SK-N-SH treated with all-trans-retinoic acid at 6 μM for 48 hours (cell line): Measurements from ENCODE around the gene TMEM150B.
"Not testable (repeated sequence)": the region's sequence is repeated elsewhere in the genome, so short reads cannot be mapped to it uniquely, and the experiment has no call there.

Experiments used
- BACH2 ChIP-seq: fragments of 250-450 bp; sonication (Bioruptor Pico); IDR thresholded peaks from 2 replicates; pipeline ENCODE4 v1.9.0; 2021; ENCODE audit warnings: mild to moderate bottlenecking, borderline replicate concordance
- ESRRG ChIP-seq: fragments of 250-450 bp; sonication (Bioruptor Pico); IDR thresholded peaks from 2 replicates; pipeline ENCODE4 v1.6.1; 2021; ENCODE audit warnings: mild to moderate bottlenecking
- PATZ1 ChIP-seq: fragments of 250-450 bp; sonication (Bioruptor Pico); IDR thresholded peaks from 2 replicates; pipeline ENCODE4 v1.8.0; 2020; ENCODE audit warnings: mild to moderate bottlenecking, moderate library complexity, borderline replicate concordance
- ZC3H10 ChIP-seq: fragments of 250-450 bp; sonication (Bioruptor Pico); IDR thresholded peaks from 2 replicates; pipeline ENCODE4 v1.5.1; 2021; ENCODE audit warnings: mild to moderate bottlenecking, moderate library complexity
- ZFP3 ChIP-seq: fragments of 250-450 bp; sonication (Bioruptor Pico); IDR thresholded peaks from 2 replicates; pipeline ENCODE4 v1.5.0; 2020; ENCODE audit warnings: mild to moderate bottlenecking, moderate library complexity

GRCh38 chr19:55328774-55329318 is 3.7 kb upstream of the TMEM150B start:
- not testable (repeated sequence) for TF ChIP-seq ZFP3 (CRISPR knock-in tag); BACH2 (CRISPR knock-in tag); PATZ1; ESRRG; ZC3H10 (CRISPR knock-in tag)
